Glutamatergic neuron (in vitro differentiated cells): ENCODE data around the gene COLEC12. TPM values are rescaled to one million over a fixed set of nuclear protein-coding genes. Genes with fewer than 3 reads are reported as not detected.
A peak's percentile ranks its signal among the peaks of the same experiment; 100 is the strongest.
"Not testable (repeated sequence)": the region's sequence is repeated elsewhere in the genome, so short reads cannot be mapped to it uniquely, and the experiment has no call there.

Experiments
- DNase-seq: peaks from one replicate; pipeline ENCODE4 v3.0.0; 2022
- H3K27ac Mint-ChIP-seq: one replicate; pipeline ENCODE4 v1.8.0; 2020; ENCODE audit warnings: mild to moderate bottlenecking, mixed read lengths, inconsistent platforms; ENCODE audit not compliant: unreplicated experiment
- H3K27me3 Mint-ChIP-seq: one replicate; pipeline ENCODE4 v1.8.0; 2020; ENCODE audit warnings: mild to moderate bottlenecking, moderate library complexity, mixed read lengths, inconsistent platforms; ENCODE audit not compliant: unreplicated experiment
- H3K36me3 Mint-ChIP-seq: one replicate; pipeline ENCODE4 v1.8.0; 2020; ENCODE audit warnings: mild to moderate bottlenecking, mixed read lengths, inconsistent platforms; ENCODE audit not compliant: unreplicated experiment
- H3K4me1 Mint-ChIP-seq: one replicate; pipeline ENCODE4 v1.8.0; 2020; ENCODE audit warnings: mild to moderate bottlenecking, low read depth, mixed read lengths, inconsistent platforms; ENCODE audit not compliant: unreplicated experiment
- H3K4me3 Mint-ChIP-seq: one replicate; pipeline ENCODE4 v1.8.0; 2020; ENCODE audit warnings: mild to moderate bottlenecking, mixed read lengths, inconsistent platforms; ENCODE audit not compliant: unreplicated experiment
- H3K9me3 Mint-ChIP-seq: one replicate; pipeline ENCODE4 v1.8.0; 2020; ENCODE audit warnings: mild to moderate bottlenecking, moderate library complexity, mixed read lengths, inconsistent platforms; ENCODE audit not compliant: unreplicated experiment
- total RNA-seq: library from RNA; stranded (reverse); fragmentation: NEBNext Ultra II Directional; extraction: Animal tissue kit (Norgen Biotek cat#: 25700); gene quantifications from one replicate; pipeline ENCODE4 v1.2.1, GENCODE V29; 2021; ENCODE audit not compliant: unreplicated experiment
- TF ChIP-seq, protein P1 (sequence below): fragments of 200-600 bp; sonication (generic); IDR thresholded peaks from one replicate; pipeline ENCODE4 v1.5.0; 2021; ENCODE audit not compliant: partially characterized antibody, unreplicated experiment

Gene COLEC12
- total RNA-seq, 1 donor from 2014 or later = 0.20 TPM

DNA sequence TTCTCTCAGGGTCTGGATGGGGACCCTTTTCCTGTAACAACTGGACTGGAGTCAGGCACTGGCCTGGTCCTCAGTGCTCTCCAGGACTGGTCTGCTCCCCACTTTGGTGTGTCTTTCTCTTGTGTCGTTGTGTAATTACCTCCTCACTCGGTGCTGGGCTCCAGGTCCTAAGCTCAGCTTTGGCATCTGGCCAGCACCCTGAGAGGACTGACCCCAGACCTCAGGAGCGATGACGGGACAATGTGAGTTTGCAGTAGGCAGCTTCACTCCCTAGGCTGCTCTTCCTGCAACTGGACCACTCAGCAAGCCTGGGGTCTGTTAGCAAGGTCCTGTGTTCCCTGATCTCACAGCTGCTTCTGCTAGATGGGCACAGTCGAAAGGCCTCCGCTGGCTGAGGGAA lies 93.8 kb downstream of the COLEC12 start:
- TF ChIP-seq, protein P1, sequence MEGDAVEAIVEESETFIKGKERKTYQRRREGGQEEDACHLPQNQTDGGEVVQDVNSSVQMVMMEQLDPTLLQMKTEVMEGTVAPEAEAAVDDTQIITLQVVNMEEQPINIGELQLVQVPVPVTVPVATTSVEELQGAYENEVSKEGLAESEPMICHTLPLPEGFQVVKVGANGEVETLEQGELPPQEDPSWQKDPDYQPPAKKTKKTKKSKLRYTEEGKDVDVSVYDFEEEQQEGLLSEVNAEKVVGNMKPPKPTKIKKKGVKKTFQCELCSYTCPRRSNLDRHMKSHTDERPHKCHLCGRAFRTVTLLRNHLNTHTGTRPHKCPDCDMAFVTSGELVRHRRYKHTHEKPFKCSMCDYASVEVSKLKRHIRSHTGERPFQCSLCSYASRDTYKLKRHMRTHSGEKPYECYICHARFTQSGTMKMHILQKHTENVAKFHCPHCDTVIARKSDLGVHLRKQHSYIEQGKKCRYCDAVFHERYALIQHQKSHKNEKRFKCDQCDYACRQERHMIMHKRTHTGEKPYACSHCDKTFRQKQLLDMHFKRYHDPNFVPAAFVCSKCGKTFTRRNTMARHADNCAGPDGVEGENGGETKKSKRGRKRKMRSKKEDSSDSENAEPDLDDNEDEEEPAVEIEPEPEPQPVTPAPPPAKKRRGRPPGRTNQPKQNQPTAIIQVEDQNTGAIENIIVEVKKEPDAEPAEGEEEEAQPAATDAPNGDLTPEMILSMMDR = no peak
- Mint-ChIP-seq H3K27ac (no peak overlapping the region), H3K4me1 (no peaks in the 10 kb centered on the region), H3K36me3 (peaks cover 19% of the 10 kb centered on the region), H3K27me3 (no peaks in the 10 kb centered on the region), H3K4me3 (no peak overlapping the region), H3K9me3 (peaks cover 7% of the 10 kb centered on the region)
- DNase-seq = no peak

- not testable (repeated sequence) for H3K4me1 Mint-ChIP-seq, H3K9me3 Mint-ChIP-seq, H3K27ac Mint-ChIP-seq, DNase-seq, H3K4me3 Mint-ChIP-seq, H3K27me3 Mint-ChIP-seq
- H3K36me3 Mint-ChIP-seq = peaks cover 19% of the 10 kb centered on the region
Observed at GRCh38 chr18:405006-405405, 95.5 kb downstream of the COLEC12 start.

DNA sequence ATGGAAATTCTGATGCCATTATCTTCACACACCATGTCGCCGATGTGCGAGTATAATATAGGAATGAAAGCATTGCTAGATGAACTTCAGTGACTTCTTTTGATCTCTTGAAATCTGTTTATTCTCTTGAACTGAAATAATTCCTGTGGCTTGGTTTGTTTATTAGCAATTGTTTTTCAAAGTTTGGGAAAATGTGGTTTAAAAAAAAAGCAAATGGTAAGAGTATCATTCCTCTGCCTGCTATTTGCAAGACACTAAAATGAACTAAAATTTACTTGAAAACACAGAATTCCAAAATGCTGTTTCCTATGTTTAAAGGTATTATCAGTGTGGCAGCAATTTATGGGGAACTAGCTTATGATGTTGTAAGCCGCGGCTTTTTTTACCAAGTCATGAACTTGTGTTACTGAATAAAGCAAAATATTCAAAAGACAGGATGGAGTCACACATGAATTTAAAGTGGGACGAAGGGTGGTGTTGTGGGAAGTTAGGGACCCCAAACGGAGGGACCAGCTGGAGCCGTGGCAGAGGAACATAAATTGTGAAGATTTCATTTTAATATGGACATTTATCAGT lies 96.4 kb downstream of the COLEC12 start:
- H3K27me3 Mint-ChIP-seq = no peaks in the 10 kb centered on the region
- TF ChIP-seq, protein P1 = no peak
- no peak for DNase-seq
- H3K4me1 Mint-ChIP-seq = peaks cover 14% of the 10 kb centered on the region
- H3K27ac Mint-ChIP-seq = no peak overlapping the region
- H3K36me3 Mint-ChIP-seq = peaks cover 19% of the 10 kb centered on the region
- peaks cover 10% of the 10 kb centered on the region for H3K9me3 Mint-ChIP-seq
- H3K4me3 Mint-ChIP-seq = no peak overlapping the region

GRCh38 chr18:402129-402528 lies 98.4 kb downstream of the COLEC12 start:
- peaks cover 13% of the 10 kb centered on the region for H3K9me3 Mint-ChIP-seq
- no peak overlapping the region for H3K27ac Mint-ChIP-seq
- no peak overlapping the region for H3K4me3 Mint-ChIP-seq
- DNase-seq = no peak
- H3K4me1 Mint-ChIP-seq = peaks cover 30% of the 10 kb centered on the region
- peaks cover 19% of the 10 kb centered on the region for H3K36me3 Mint-ChIP-seq
- H3K27me3 Mint-ChIP-seq = no peaks in the 10 kb centered on the region
- TF ChIP-seq, protein P1 = no peak

DNA sequence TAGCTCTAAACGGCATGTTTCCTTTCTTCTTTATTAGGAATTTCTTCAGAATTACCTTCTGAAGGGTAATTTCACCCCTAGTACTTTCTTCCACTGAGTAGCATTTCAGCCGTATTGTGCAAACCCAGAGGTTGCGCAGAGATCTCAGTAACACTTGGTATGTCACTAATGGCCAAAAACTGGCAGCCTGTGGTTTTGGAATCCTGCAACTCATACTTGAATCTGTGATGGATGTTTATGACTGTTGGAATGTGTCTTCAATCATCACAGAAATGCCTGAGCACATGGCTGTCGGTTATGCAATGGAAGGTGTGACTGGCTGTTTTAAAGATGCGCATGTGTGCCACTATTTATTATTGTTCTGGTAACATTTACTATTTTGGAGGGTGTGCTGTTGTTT lies 100.0 kb downstream of the COLEC12 start:
- Mint-ChIP-seq H3K27ac (peak overlapping the region; percentile 96), H3K9me3 (peaks cover 10% of the 10 kb centered on the region), H3K36me3 (peaks cover 18% of the 10 kb centered on the region), H3K27me3 (no peaks in the 10 kb centered on the region), H3K4me1 (peaks cover 30% of the 10 kb centered on the region), H3K4me3 (no peak overlapping the region)
- TF ChIP-seq, protein P1 = no peak
- no peak for DNase-seq
